ENCODE results near the gene POU2F2.

DNA sequence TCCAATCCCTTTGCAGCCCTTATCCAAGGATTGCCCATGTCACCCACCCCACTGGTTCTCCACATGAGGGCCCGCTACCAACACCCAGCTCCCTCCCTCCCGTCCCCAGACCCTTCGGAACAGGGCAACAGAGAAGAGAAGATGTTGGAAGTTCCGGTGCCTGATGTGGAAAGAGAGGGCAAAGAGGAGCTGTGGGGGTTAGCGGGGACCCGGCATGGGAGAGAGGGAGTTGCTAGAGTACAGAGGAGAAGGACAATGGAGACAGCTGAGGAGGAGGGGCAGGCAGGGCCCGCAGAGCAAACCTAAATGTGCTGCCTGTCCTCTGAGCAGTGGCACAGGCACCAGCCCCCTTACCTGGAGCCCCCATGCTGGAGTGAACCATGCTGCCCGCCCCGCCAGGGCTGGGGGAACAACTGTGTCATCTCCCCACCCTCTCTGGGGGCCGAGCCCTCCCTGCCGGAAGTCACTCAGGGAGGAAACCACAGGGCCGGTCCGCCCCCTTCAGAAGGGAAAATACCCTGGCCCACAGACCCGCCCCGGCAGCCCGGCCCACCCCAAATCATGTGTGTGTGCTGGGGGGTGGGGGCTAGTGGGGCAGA, at the start of gene POU2F2:
- TF ChIP-seq, protein P1, sequence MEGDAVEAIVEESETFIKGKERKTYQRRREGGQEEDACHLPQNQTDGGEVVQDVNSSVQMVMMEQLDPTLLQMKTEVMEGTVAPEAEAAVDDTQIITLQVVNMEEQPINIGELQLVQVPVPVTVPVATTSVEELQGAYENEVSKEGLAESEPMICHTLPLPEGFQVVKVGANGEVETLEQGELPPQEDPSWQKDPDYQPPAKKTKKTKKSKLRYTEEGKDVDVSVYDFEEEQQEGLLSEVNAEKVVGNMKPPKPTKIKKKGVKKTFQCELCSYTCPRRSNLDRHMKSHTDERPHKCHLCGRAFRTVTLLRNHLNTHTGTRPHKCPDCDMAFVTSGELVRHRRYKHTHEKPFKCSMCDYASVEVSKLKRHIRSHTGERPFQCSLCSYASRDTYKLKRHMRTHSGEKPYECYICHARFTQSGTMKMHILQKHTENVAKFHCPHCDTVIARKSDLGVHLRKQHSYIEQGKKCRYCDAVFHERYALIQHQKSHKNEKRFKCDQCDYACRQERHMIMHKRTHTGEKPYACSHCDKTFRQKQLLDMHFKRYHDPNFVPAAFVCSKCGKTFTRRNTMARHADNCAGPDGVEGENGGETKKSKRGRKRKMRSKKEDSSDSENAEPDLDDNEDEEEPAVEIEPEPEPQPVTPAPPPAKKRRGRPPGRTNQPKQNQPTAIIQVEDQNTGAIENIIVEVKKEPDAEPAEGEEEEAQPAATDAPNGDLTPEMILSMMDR (IDR thresholded peaks at IDR 0.05) = no peak
- TF ChIP-seq POLR2AphosphoS5 (IDR thresholded peaks at IDR 0.05) = no peak
- no peak for TF ChIP-seq POLR2A (IDR thresholded peaks at IDR 0.05)

Data from stomach (tissue), 4 donors.